ENCODE data around the gene PBXIP1.

Gene PBXIP1

GRCh38 chr1:154956544-154956941, 644 bp upstream of the PBXIP1 start:
- no peak for DNase-seq

- DNase-seq, result peak; percentile 74
Observed at GRCh38 chr1:154955039-154955717, 721 bp downstream of the PBXIP1 start.

GRCh38 chr1:154954541-154954940, 1.4 kb downstream of the PBXIP1 start:
- no peak for DNase-seq

- peak; percentile 31 for DNase-seq
Observed at GRCh38 chr1:154953611-154954038, 2.3 kb downstream of the PBXIP1 start.

GRCh38 chr1:154952664-154953063, 3.2 kb downstream of the PBXIP1 start:
- DNase-seq, result no peak

- no peak for DNase-seq
Observed at GRCh38 chr1:154951901-154952657, 3.8 kb downstream of the PBXIP1 start.

GRCh38 chr1:154948079-154948478, 7.8 kb downstream of the PBXIP1 start:
- DNase-seq, result no peak

- DNase-seq, result no peak
Observed at GRCh38 chr1:154945962-154946850, 9.7 kb downstream of the PBXIP1 start.

GRCh38 chr1:154945160-154945961, 10.5 kb downstream of the PBXIP1 start:
- no peak for DNase-seq

- no peak for DNase-seq
Observed at GRCh38 chr1:154944401-154945159, 11.3 kb downstream of the PBXIP1 start.

- DNase-seq, result peak; percentile 55
Observed at GRCh38 chr1:154943649-154944400, 12.1 kb downstream of the PBXIP1 start.

GRCh38 chr1:154941333-154942013, 14.4 kb downstream of the PBXIP1 start:
- no peak for DNase-seq

- DNase-seq, result no peak
Observed at GRCh38 chr1:154940651-154941194, 15.2 kb downstream of the PBXIP1 start.

GRCh38 chr1:154940213-154940560, 15.7 kb downstream of the PBXIP1 start:
- DNase-seq, result no peak

- DNase-seq, result no peak
Observed at GRCh38 chr1:154938604-154939399, 17.1 kb downstream of the PBXIP1 start.

- DNase-seq, result no peak
Observed at GRCh38 chr1:154937988-154938386, 17.9 kb downstream of the PBXIP1 start.

- peak; percentile 99 for DNase-seq
Observed at GRCh38 chr1:154937085-154937987, 18.6 kb downstream of the PBXIP1 start.

GRCh38 chr1:154936555-154937084, 19.3 kb downstream of the PBXIP1 start, which contains the start of gene PMVK:
PMVK (minus strand) TSS chr1:154936719; CDS start chr1:154936685, 34 bp downstream.
- DNase-seq, result peak; percentile 99
